ENCODE data around the gene AVEN. TPM values are rescaled to one million over a fixed set of nuclear protein-coding genes. Genes with fewer than 3 reads are reported as not detected.

AVEN gene
- polyA plus RNA-seq, 3 donors, result 13.7 to 17.2 (median 14.4) TPM

GRCh38 chr15:33994005-33994615 lies 44.9 kb downstream of the AVEN start:
- DNase-seq, result no peak

- DNase-seq, result no peak
These were observed 50.6 kb downstream of the AVEN start for GRCh38 chr15:33988384-33988783.

- DNase-seq, result no peak
These were observed 51.6 kb downstream of the AVEN start for GRCh38 chr15:33987444-33987843.

- DNase-seq, result no peak
These were observed 53.3 kb downstream of the AVEN start for GRCh38 chr15:33985751-33986150.

GRCh38 chr15:33985287-33985686 lies 53.7 kb downstream of the AVEN start:
- DNase-seq, result no peak

GRCh38 chr15:33982516-33982915 lies 56.5 kb downstream of the AVEN start:
- no peak for DNase-seq

- DNase-seq, result no peak
These were observed 58.8 kb downstream of the AVEN start for GRCh38 chr15:33980159-33980558.

GRCh38 chr15:33975022-33975565 lies 63.9 kb downstream of the AVEN start:
- no peak for DNase-seq

GRCh38 chr15:33971811-33972210 lies 67.2 kb downstream of the AVEN start:
- DNase-seq, result no peak

GRCh38 chr15:33968821-33969220 lies 70.2 kb downstream of the AVEN start:
- no peak for DNase-seq

GRCh38 chr15:33968224-33968623 lies 70.8 kb downstream of the AVEN start, which contains the start of gene CHRM5:
CHRM5 (plus strand) TSS chr15:33968497; CDS start chr15:34062718, 94,221 bp downstream.
- no peak for DNase-seq

- DNase-seq, result no peak
These were observed 74.4 kb downstream of the AVEN start for GRCh38 chr15:33964665-33965040.

GRCh38 chr15:33963831-33964664 lies 75.0 kb downstream of the AVEN start:
- no peak for DNase-seq

GRCh38 chr15:33960549-33960935 lies 78.5 kb downstream of the AVEN start:
- no peak for DNase-seq

GRCh38 chr15:33959844-33960548 lies 79.0 kb downstream of the AVEN start:
- no peak for DNase-seq

GRCh38 chr15:33956397-33956796 lies 82.6 kb downstream of the AVEN start:
- DNase-seq, result no peak

- DNase-seq, result no peak
These were observed 83.1 kb downstream of the AVEN start for GRCh38 chr15:33955945-33956344.

- DNase-seq, result peak; percentile 67
These were observed 92.9 kb downstream of the AVEN start for GRCh38 chr15:33946152-33946551.

GRCh38 chr15:33941279-33942063 lies 97.5 kb downstream of the AVEN start:
- DNase-seq, result no peak

- no peak for DNase-seq
These were observed 104.1 kb downstream of the AVEN start for GRCh38 chr15:33934921-33935320.

GRCh38 chr15:33934396-33934795 lies 104.6 kb downstream of the AVEN start:
- no peak for DNase-seq

- DNase-seq, result no peak
These were observed 106.3 kb downstream of the AVEN start for GRCh38 chr15:33932734-33933133.
